Lung (tissue), 12 donors: ENCODE data around the gene PCDH1. TPM values are rescaled to one million over a fixed set of nuclear protein-coding genes. Genes with fewer than 3 reads are reported as not detected.

Source experiments
- ATAC-seq: fragments of 200-7000 bp; cut with Tn5 transposase; one replicate; pipeline ENCODE4 v1.9.1; 2020; ENCODE audit warnings: moderate number of reproducible peaks; ENCODE audit not compliant: insufficient read depth, low FRiP score
- DNase-seq, 3 donors: peaks; one replicate each; pipeline ENCODE4 v3.0.0-alpha.2; 2013 to 2017
- H3K27ac ChIP-seq, 2 donors: one replicate each; pipeline ENCODE4 v1.5.1; 2013; ENCODE audit warnings: mild to moderate bottlenecking in 2 of 2, moderate library complexity in 2 of 2, control low read depth in 1 of 2, inconsistent platforms in 1 of 2, low read depth in 1 of 2, low read length in 1 of 2
- H3K27me3 ChIP-seq, 3 donors: one replicate each; pipeline ENCODE4 v1.5.1; 2013; ENCODE audit warnings: low read length in 2 of 3; ENCODE audit not compliant: control insufficient read depth in 3 of 3, insufficient read depth in 3 of 3
- H3K36me3 ChIP-seq, 4 donors: one replicate each; pipeline ENCODE4 v1.5.1; 2013; ENCODE audit warnings: low read length in 4 of 4, mild to moderate bottlenecking in 1 of 4, moderate library complexity in 1 of 4; ENCODE audit not compliant: control insufficient read depth in 4 of 4, insufficient read depth in 4 of 4
- H3K4me1 ChIP-seq, 5 donors: one replicate each; pipeline ENCODE4 v1.5.1; 2013; ENCODE audit warnings: low read length in 5 of 5, mild to moderate bottlenecking in 2 of 5, moderate library complexity in 1 of 5; ENCODE audit not compliant: control insufficient read depth in 5 of 5, insufficient read depth in 5 of 5
- H3K4me3 ChIP-seq: one replicate; pipeline ENCODE4 v1.5.1; 2013; ENCODE audit warnings: mild to moderate bottlenecking, control low read depth, moderate library complexity
- H3K9ac ChIP-seq, 2 donors: one replicate each; pipeline ENCODE4 v1.5.1; 2013; ENCODE audit warnings: low read length in 2 of 2, control low read depth in 1 of 2; ENCODE audit not compliant: insufficient read depth in 1 of 2
- H3K9me3 ChIP-seq, 4 donors: one replicate each; pipeline ENCODE4 v1.5.1; 2013; ENCODE audit warnings: low read length in 3 of 4, mild to moderate bottlenecking in 1 of 4, moderate library complexity in 1 of 4; ENCODE audit not compliant: control insufficient read depth in 4 of 4, insufficient read depth in 3 of 4
- CTCF ChIP-seq: IDR thresholded peaks from 2 replicates; pipeline ENCODE4 v1.5.1; 2012; ENCODE audit warnings: mild to moderate bottlenecking; ENCODE audit errors: control extremely low read depth, extremely low read depth
- WGBS, 2 donors: extraction: QIAGEN DNeasy Blood & Tissue Kit; methylation state at CpG; one replicate each; pipeline ENCODE4 v1.1.7; 2013; 5-methylcytosine and 5-hydroxymethylcytosine counted together
- polyA plus RNA-seq, 2 donors: library from polyadenylated mRNA; stranded (reverse); fragments of 200-250 nt; gene quantifications; one replicate each; pipeline ENCODE4 v1.2.1, GENCODE V29; 2013
- total RNA-seq, 2 donors: library from RNA; depleted of rRNA in 1 of 2; stranded (reverse); fragments of >200 nt in 1 of 2; gene quantifications; one replicate each; pipeline ENCODE4 v1.2.1, GENCODE V29; 2014 to 2021
- donor health status: control.
- donor health status: control.
- donor health status: Bipolar disorder and iron deficiency.
- donor health status: healthy.
- donor health status: DM: yes; HTN: yes; CAD: no.

PCDH1 gene
- total and polyA plus RNA-seq, 4 donors = 18.2 to 70.2 (median 44.4) TPM

- peak overlapping the region in 1 of 2 donors; percentile 68 for H3K27ac ChIP-seq
- H3K9ac ChIP-seq = no peak overlapping the region
- H3K4me3 ChIP-seq = no peak overlapping the region
- no peaks in the 10 kb centered on the region for H3K27me3 ChIP-seq
- H3K9me3 ChIP-seq = no peaks in the 10 kb centered on the region
- H3K36me3 ChIP-seq = no peaks in the 10 kb centered on the region
- H3K4me1 ChIP-seq = peaks cover 0 to 39% (median 15%) of the 10 kb centered on the region in 5 donors
- ATAC-seq (no peak), DNase-seq (no peak)
- no peak for TF ChIP-seq CTCF
- 25 to 38% methylated on average over 4 to 7 of the region's 7 CpGs for WGBS, 2 donors
Observed at GRCh38 chr5:141845371-141845851, 32.8 kb downstream of the PCDH1 start.

GRCh38 chr5:141844414-141845097 lies 33.7 kb downstream of the PCDH1 start:
- Histone ChIP-seq H3K4me3 (no peak overlapping the region), H3K36me3 (no peaks in the 10 kb centered on the region), H3K4me1 (peaks cover 0 to 39% (median 15%) of the 10 kb centered on the region in 5 donors), H3K9ac (no peak overlapping the region), H3K27me3 (no peaks in the 10 kb centered on the region), H3K27ac (peak overlapping the region in 1 of 2 donors; percentile 66), H3K9me3 (no peaks in the 10 kb centered on the region)
- WGBS, 2 donors = 86 to 87% methylated on average over 9 of the region's 9 CpGs
- no peak for TF ChIP-seq CTCF
- DNase-seq (no peak), ATAC-seq (no peak)

GRCh38 chr5:141843156-141843927 lies 34.9 kb downstream of the PCDH1 start:
- peak in 1 of 3 donors; percentile 36 for DNase-seq
- peaks cover 0 to 32% (median 10%) of the 10 kb centered on the region in 5 donors for H3K4me1 ChIP-seq
- WGBS, 2 donors = 53 to 55% methylated on average over 5 of the region's 5 CpGs

More at GRCh38 chr5:141843156-141843927, 34.9 kb downstream of the PCDH1 start:
- no peaks in the 10 kb centered on the region for H3K36me3 ChIP-seq
- no peak overlapping the region for H3K9ac ChIP-seq
- peak overlapping the region; percentile 43 to 71 for H3K27ac ChIP-seq
- H3K9me3 ChIP-seq = no peaks in the 10 kb centered on the region
- TF ChIP-seq CTCF = no peak
- ATAC-seq = no peak
- H3K27me3 ChIP-seq = no peaks in the 10 kb centered on the region
- no peak overlapping the region for H3K4me3 ChIP-seq
